ENCODE results near the gene KIF16B.
"Not testable (repeated sequence)": the region's sequence is repeated elsewhere in the genome, so short reads cannot be mapped to it uniquely, and the experiment has no call there.

Gene KIF16B

GRCh38 chr20:16527438-16527837 lies 45.8 kb downstream of the KIF16B start:
- Histone ChIP-seq H3K9ac (no peak overlapping the region), H3K36me3 (ENCODE audit: control insufficient read depth, insufficient read depth, low read length) (no peaks in the 10 kb centered on the region), H3K4me1 (peaks cover under 1% of the 10 kb centered on the region), H2AFZ (no peak overlapping the region), H3K27ac (no peak overlapping the region), H3K4me3 (ENCODE audit: low read depth, low read length) (no peak overlapping the region), H3K9me3 (ENCODE audit: control insufficient read depth, low read length) (no peaks in the 10 kb centered on the region), H3K79me2 (peaks cover 61% of the 10 kb centered on the region), H3K4me2 (ENCODE audit: low read length) (no peak overlapping the region), H3K27me3 (ENCODE audit: control insufficient read depth, insufficient read depth, low read length) (no peaks in the 10 kb centered on the region)
- TF ChIP-seq CTCF (IDR thresholded peaks at IDR 0.05), result no peak

- no peak overlapping the region for H2AFZ ChIP-seq
- no peak for TF ChIP-seq CTCF (IDR thresholded peaks at IDR 0.05)
- H3K4me3 ChIP-seq (ENCODE audit: low read depth, low read length), result no peak overlapping the region
- H3K4me1 ChIP-seq, result no peaks in the 10 kb centered on the region
- H3K9me3 ChIP-seq (ENCODE audit: control insufficient read depth, low read length), result no peaks in the 10 kb centered on the region
- H3K27ac ChIP-seq, result no peak overlapping the region
- no peaks in the 10 kb centered on the region for H3K27me3 ChIP-seq (ENCODE audit: control insufficient read depth, insufficient read depth, low read length)
- H3K9ac ChIP-seq, result no peak overlapping the region
- no peak overlapping the region for H3K4me2 ChIP-seq (ENCODE audit: low read length)
- H3K36me3 ChIP-seq (ENCODE audit: control insufficient read depth, insufficient read depth, low read length), result no peaks in the 10 kb centered on the region
- peaks cover 64% of the 10 kb centered on the region for H3K79me2 ChIP-seq
These were observed 46.5 kb downstream of the KIF16B start for GRCh38 chr20:16526433-16527380.

GRCh38 chr20:16522651-16523050 lies 50.6 kb downstream of the KIF16B start:
- H3K9me3 ChIP-seq (ENCODE audit: control insufficient read depth, low read length), result not testable (repeated sequence)

GRCh38 chr20:16520154-16520553 lies 53.1 kb downstream of the KIF16B start:
- Histone ChIP-seq H3K27ac (no peak overlapping the region), H3K4me2 (ENCODE audit: low read length) (no peak overlapping the region), H3K79me2 (peaks cover 61% of the 10 kb centered on the region), H3K9ac (no peak overlapping the region), H3K36me3 (ENCODE audit: control insufficient read depth, insufficient read depth, low read length) (no peaks in the 10 kb centered on the region), H3K27me3 (ENCODE audit: control insufficient read depth, insufficient read depth, low read length) (no peaks in the 10 kb centered on the region), H2AFZ (no peak overlapping the region), H3K9me3 (ENCODE audit: control insufficient read depth, low read length) (no peaks in the 10 kb centered on the region), H3K4me3 (ENCODE audit: low read depth, low read length) (no peak overlapping the region), H3K4me1 (peaks cover 15% of the 10 kb centered on the region)
- no peak for TF ChIP-seq CTCF (IDR thresholded peaks at IDR 0.05)

More at GRCh38 chr20:16522651-16523050, 50.6 kb downstream of the KIF16B start:
- H3K4me3 ChIP-seq (ENCODE audit: low read depth, low read length); H3K9ac ChIP-seq; H3K4me2 ChIP-seq (ENCODE audit: low read length); H2AFZ ChIP-seq; H3K27ac ChIP-seq; H3K27me3 ChIP-seq (ENCODE audit: control insufficient read depth, insufficient read depth, low read length); H3K36me3 ChIP-seq (ENCODE audit: control insufficient read depth, insufficient read depth, low read length): not testable (repeated sequence)
- peaks cover 15% of the 10 kb centered on the region for H3K4me1 ChIP-seq
- H3K79me2 ChIP-seq, result peaks cover 76% of the 10 kb centered on the region

- H2AFZ ChIP-seq; H3K4me2 ChIP-seq (ENCODE audit: low read length); H3K4me3 ChIP-seq (ENCODE audit: low read depth, low read length); H3K36me3 ChIP-seq (ENCODE audit: control insufficient read depth, insufficient read depth, low read length); H3K9ac ChIP-seq; H3K27me3 ChIP-seq (ENCODE audit: control insufficient read depth, insufficient read depth, low read length); H3K9me3 ChIP-seq (ENCODE audit: control insufficient read depth, low read length): not testable (repeated sequence)
- H3K79me2 ChIP-seq, result peaks cover 56% of the 10 kb centered on the region
- peak overlapping the region; percentile 8 for H3K27ac ChIP-seq
- H3K4me1 ChIP-seq, result peaks cover 15% of the 10 kb centered on the region
These were observed 53.6 kb downstream of the KIF16B start for GRCh38 chr20:16519673-16520072.

Measured in parathyroid adenoma (tissue), 2 donors.